Erythroblast (primary cell): ENCODE data around the gene RPS6KA2.

ENCODE experiments used
- GATA1 ChIP-seq: IDR thresholded peaks from 2 replicates; pipeline ENCODE4 v1.6.1; 2011; ENCODE audit warnings: low read depth, mild to moderate bottlenecking, control low read depth, low read length, moderate library complexity
- POLR2A ChIP-seq: IDR thresholded peaks from 2 replicates; pipeline ENCODE4 v1.6.1; 2011; ENCODE audit warnings: mild to moderate bottlenecking, low read length

DNA sequence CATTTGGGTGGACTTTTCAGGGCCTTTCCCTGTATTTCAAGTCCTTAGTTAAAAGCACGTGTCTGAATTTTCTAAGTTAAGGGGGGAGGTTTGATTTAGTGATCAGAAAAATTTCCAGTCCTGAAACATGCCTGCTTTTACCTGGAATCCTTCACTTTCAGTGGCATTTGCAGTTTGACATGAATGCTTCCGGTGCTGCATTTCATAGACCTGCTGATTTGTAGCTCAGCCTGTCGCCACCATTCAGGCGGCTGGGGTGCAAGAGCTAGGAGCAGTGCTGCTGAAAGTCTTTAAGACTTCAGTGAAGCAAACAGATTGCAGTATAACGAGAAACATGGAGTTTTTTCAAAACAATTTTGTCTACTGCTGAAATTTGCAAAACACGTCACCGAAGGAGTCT lies 14.0 kb downstream of the RPS6KA2 start:
- TF ChIP-seq POLR2A, result no peak
- TF ChIP-seq GATA1, result no peak
